HG03097 (cell line): ENCODE measurements around the gene BTBD9.

ENCODE experiments used
- ATAC-seq: cut with Tn5 transposase; IDR thresholded peaks from one replicate; pipeline ENCODE4 v1.9.1; 2021; ENCODE audit not compliant: unreplicated experiment, low FRiP score

Gene BTBD9

GRCh38 chr6:38158762-38159350 lies 480.9 kb downstream of the BTBD9 start:
- ATAC-seq: no peak

GRCh38 chr6:38157905-38158304 lies 481.8 kb downstream of the BTBD9 start:
- no peak for ATAC-seq

- no peak for ATAC-seq
These were observed 482.7 kb downstream of the BTBD9 start for GRCh38 chr6:38156818-38157565.

- no peak for ATAC-seq
These were observed 484.0 kb downstream of the BTBD9 start for GRCh38 chr6:38155621-38156204.

GRCh38 chr6:38155144-38155543 lies 484.6 kb downstream of the BTBD9 start:
- no peak for ATAC-seq

- ATAC-seq: no peak
These were observed 485.0 kb downstream of the BTBD9 start for GRCh38 chr6:38154731-38155130.

GRCh38 chr6:38153798-38154345 lies 485.9 kb downstream of the BTBD9 start:
- ATAC-seq: no peak

- ATAC-seq: no peak
These were observed 486.5 kb downstream of the BTBD9 start for GRCh38 chr6:38153076-38153797.

GRCh38 chr6:38152620-38153019 lies 487.1 kb downstream of the BTBD9 start:
- no peak for ATAC-seq

- no peak for ATAC-seq
These were observed 487.9 kb downstream of the BTBD9 start for GRCh38 chr6:38151580-38152500.

- no peak for ATAC-seq
These were observed 488.9 kb downstream of the BTBD9 start for GRCh38 chr6:38150681-38151296.

- no peak for ATAC-seq
These were observed 489.7 kb downstream of the BTBD9 start for GRCh38 chr6:38150021-38150420.

- no peak for ATAC-seq
These were observed 490.2 kb downstream of the BTBD9 start for GRCh38 chr6:38149531-38149930.

- ATAC-seq: no peak
These were observed 491.1 kb downstream of the BTBD9 start for GRCh38 chr6:38148606-38149005.

GRCh38 chr6:38146734-38147027 lies 493.0 kb downstream of the BTBD9 start:
- ATAC-seq: no peak

GRCh38 chr6:38146021-38146733 lies 493.6 kb downstream of the BTBD9 start:
- ATAC-seq: no peak

GRCh38 chr6:38144365-38144945 lies 495.3 kb downstream of the BTBD9 start:
- no peak for ATAC-seq

GRCh38 chr6:38143191-38144150 lies 496.3 kb downstream of the BTBD9 start:
- ATAC-seq: no peak
